Renal pelvis (tissue), 12 donors: Measurements from ENCODE around the gene RNASE12. TPM values are rescaled to one million over a fixed set of nuclear protein-coding genes. Genes with fewer than 3 reads are reported as not detected.
"Not testable (repeated sequence)": the region's sequence is repeated elsewhere in the genome, so short reads cannot be mapped to it uniquely, and the experiment has no call there.

Experiments
- DNase-seq: peaks from one replicate; pipeline ENCODE4 v3.0.0-alpha.2; 2013
- long read RNA-seq, 16 experiments: transcript quantifications; one replicate each; lab custom pipeline, GENCODE V29; 2026
- polyA plus RNA-seq, 3 donors: library from polyadenylated mRNA; unstranded; fragments of 120-200 nt; gene quantifications; one replicate each; pipeline ENCODE4 v1.2.1, GENCODE V29; 2013; ENCODE audit not compliant: insufficient read length in 3 of 3

Gene RNASE12, protein sequence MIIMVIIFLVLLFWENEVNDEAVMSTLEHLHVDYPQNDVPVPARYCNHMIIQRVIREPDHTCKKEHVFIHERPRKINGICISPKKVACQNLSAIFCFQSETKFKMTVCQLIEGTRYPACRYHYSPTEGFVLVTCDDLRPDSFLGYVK
- not detected for polyA plus RNA-seq
- long read RNA-seq, donor 1: 0 reads
- long read RNA-seq, donor 2: 0 reads
- long read RNA-seq, donor 3: 0 reads
- long read RNA-seq, donor 4: 0 reads
- long read RNA-seq, donor 5: 0 reads
- long read RNA-seq, donor 6: 0 reads
- long read RNA-seq, donor 7: 0 reads
- long read RNA-seq, donor 8: 0 reads
- long read RNA-seq, donor 9: 0 reads
- long read RNA-seq, donor 10: 0 reads
- long read RNA-seq, donor 11, partial matches to known transcripts: 0 of 1 reads
- long read RNA-seq, donor 11, other reads (novel, unspliced or antisense): 0 of 1 reads
- long read RNA-seq, donor 12: 0 reads
- long read RNA-seq, donor 13: 0 reads
- long read RNA-seq, donor 14: 0 reads
- long read RNA-seq, donor 15: 0 reads
- long read RNA-seq, donor 16: 0 reads

DNA sequence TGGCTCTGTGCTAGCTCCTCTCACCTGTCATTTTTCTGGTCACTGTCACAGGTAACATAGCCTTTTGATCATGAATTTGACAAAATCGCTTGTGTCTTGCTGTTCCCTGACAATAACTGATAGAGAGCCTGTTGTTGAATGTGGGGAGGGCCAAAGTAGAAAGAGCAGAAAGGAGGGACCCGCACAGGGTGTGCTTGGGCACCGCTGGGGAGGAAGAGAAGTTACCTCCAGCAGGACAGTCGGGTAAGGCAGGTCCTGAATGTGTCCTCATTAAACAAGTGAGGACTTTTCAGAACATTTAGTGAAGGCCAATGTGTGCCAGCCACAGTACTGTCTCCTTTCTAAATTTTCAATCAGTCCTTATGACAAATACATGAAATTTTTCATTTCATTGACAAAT is at the start of gene RNASE12:
RNASE12 (minus strand) TSS at position 142 of the 400 bp plus-strand sequence. CDS start 653 bp downstream, outside the sequence.
- DNase-seq: no peak

DNA sequence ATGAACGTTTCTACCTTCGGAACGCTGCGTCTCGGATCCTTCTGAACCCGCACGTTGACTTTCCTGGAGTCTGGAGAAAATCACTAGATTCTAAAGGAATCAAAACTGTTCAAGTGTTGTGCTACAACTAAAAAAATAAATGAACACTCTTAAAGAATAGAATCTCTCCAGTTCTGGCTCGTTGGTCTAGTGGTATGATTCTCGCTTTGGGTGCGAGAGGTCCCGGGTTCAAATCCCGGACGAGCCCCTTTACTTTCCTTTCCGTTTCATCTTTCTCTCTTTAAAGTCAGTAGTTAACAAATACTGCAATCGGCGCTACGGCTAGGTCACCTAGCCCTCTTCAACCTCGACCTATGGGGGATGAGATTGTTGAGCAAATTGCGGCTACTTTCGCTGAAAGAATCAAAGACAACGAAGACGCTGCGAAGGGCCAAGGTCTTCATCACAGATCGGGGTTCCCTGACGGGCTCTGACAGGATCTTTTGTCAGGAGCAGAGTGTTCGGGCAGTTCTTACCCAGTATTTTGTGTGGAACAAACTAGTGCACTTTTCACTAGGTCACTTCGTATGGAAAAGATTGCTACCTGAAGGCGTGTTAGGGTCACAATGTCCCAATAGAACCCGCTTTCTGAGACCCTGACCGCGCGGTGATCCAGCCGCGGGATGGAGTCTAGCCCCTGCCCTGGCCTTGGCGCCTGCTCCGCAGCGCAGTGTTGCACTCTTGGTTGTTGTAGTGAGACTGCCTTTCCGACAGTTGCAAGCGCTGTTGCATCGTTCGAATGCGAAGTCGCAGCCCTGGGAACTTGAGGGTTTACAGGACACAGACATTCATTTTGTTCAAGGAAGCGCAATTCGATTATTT is 41.9 kb upstream of the RNASE12 start:
- no peak for DNase-seq

DNA sequence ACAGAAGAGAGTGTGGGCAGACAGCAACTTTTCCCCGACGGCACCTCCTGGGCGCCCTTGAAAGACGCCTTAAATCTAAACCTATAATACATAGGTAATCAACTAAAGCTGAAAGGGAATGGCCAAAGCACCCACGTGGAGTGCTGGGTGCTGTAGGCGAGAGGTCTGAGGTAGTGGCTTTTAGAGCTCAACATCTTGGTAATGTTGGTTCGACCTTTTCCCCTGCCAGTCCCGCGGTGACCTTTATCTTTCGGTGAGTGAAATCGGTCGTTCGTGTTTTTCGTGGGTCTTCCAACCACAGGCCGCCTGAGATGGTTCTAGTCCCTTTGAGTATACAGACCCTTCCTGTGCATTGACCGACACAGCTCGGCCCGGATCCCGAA is 41.3 kb upstream of the RNASE12 start:
- DNase-seq: no peak

DNA sequence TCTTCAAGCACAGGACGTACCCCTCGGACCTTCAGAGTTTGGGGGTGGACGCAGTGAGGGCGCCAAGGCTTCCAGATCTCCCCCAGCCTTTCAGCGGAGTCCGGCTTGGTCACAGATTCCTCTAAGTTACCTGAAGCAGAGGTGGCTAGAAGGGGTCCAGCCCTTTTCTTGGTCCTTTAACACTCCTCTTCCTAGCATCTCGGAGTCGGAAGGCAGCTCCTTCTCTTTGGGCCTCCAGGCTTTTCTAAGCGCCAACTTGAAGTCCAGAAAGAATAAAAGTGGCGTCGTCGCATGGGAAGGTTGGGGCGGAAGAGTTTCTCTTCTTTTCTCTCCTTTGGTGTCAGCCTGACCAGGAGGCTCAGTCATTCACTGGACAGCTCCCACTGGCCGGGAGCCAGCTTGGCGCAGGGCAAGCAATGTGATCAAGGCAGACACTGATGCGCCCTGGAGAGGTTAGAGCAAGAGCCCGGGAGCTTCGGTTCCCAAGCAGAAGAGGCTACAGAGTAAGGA is 40.8 kb upstream of the RNASE12 start:
- no peak for DNase-seq

DNA sequence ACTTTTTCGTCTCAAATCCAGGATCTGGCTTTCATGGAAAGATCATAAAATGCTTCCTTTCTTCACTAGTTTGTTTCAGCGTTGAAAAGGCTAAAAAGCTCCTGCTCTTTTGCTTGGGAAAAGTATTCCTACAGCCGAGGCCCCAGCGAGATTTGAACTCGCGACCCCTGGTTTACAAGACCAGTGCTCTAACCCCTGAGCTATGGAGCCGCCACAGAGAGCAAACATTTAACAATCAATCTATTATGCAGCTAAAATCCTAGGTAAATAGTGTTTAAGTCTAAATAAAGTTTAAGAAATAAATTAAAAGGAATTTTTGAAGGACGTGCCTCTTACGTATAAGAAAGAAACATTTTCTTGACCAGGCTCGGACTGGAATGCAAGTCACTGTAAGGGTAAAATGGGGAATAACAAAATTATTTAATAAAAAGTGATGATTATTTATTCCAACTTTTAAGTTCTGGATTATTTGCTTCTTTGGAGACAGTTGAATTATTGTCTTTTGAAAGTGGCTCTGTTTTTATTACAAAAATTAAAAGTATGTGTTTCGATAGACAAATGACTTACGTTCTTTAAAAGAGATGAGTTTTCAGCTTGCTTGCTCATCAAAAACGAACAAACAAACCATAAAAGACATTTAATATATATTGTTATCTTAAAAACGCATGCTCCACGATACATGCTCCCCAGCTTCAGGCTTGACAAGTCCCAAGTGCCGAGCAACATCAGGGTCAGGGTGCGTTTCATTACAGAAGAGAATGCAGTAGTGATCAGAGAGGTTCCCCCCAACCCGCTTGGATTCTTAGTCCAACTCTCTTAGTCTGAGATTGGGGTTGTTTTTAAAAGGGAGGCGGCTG is 40.1 kb upstream of the RNASE12 start:
- no peak for DNase-seq

DNA sequence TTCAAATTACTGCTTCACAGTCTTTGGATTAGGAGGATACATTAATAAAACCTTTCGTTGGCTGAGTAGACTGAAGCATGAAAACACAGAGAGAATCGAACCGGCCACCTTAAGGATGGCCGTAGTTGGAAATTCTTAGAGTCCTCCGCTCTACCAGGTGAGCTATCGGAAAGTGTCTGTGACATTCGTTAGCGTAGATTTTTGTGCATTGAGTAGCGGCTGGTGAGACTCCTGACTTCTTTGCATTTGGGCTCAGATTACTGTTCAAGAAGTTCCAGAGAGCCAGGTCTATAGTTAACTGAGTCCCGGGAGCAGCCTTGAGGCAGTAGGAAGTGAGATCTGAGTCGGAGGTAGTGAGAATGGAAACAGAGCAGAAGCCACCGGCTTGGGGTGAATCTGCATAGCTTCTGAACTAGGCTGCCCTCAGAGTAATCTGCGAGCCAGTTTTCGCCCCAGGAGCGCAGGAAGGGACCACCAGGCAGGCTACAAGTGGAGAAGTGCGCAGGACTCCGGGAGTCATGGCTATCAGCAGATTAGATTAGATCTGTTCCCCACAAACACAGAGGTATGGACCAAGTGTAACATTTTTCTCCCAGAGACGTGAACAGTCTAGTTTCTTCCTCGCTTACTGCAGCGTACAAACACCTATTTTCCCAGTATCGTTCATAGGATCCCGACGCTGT is 39.3 kb upstream of the RNASE12 start:
- DNase-seq: no peak

DNA sequence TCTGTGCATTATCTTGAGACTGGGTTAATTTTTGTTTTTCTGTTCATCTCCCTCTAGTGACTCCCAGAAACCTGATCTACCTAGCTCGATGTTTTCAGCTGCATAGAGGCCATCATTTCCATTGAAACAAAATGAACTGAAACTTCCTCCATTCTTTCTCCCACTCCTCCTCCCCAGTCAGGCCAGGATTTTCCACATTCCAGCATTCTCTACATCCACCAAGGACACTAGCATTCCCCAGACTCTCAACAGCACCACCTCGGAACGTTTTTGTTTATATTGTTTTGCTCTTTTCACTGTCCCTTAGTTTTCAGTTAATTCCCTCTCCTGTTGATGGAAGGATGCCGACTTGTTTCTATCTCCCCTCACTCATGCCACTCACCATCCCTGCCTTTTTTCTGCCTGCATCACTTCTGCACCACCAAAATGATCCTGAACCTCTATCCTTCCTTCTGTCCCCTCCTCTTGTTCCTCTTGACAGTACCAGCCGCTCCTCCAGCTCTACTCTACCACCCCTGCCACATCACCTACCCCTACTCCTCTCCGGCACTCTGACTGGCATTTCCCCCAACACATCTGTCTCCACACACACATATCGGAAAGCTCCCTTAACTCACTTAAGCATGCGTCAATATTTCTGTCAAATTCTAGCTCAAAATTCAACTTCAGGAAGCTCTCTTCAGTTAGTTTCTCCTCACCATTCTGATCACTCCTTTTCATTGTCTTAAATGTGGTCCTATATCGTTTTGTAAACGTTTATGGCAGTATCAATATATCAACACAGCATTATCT is 37.1 kb upstream of the RNASE12 start:
- no peak for DNase-seq

DNA sequence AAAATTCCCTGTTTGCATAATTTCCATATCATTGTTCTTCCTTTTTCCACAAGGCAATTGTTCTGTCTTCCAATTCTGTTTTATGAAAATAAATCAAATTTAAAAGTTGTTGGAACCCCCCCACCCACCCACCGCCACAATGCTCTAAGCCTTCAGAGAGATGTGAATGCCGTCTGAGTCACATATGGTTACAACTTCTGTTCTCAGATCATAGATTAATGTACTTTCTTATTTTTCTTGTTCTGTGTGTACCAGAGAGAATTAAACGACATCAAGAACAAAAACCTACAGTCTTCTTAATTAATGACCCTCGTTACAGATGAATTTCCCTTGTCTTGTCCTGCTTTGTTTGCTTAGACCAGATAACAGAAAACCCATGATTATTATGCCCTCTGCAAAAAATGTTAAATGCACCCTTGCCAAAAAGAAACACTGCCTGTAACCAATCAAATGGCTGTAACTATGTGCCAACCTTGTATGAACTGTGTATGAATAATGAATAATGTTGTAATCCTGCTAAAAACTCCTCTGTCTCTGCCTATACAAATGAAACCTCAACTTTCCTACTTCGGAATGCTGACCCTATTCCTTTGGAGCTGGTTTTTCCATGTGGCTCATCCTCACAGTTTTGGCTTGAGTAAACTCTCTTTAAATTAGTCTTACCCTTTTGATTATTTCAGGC is 36.3 kb upstream of the RNASE12 start:
- DNase-seq: no peak

DNA sequence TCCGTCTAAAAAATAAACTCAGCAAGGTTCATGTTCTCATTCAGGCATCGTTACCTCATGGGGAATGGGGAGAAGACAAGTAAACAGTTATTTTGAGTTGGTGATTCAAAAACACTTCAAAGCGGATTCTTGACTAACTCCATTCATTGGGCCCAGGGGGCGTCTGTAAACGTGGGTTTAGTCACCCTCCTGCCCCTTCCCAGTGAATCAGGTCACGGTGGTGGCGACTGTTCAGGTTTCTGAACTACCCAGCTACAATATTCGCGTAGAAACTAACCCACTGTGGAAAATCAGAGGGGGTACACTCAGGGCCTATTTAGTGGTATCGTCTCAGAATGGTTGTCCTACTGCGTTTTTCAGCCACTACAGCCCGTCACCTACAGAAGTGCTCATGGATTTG is 35.1 kb upstream of the RNASE12 start:
- no peak for DNase-seq

DNA sequence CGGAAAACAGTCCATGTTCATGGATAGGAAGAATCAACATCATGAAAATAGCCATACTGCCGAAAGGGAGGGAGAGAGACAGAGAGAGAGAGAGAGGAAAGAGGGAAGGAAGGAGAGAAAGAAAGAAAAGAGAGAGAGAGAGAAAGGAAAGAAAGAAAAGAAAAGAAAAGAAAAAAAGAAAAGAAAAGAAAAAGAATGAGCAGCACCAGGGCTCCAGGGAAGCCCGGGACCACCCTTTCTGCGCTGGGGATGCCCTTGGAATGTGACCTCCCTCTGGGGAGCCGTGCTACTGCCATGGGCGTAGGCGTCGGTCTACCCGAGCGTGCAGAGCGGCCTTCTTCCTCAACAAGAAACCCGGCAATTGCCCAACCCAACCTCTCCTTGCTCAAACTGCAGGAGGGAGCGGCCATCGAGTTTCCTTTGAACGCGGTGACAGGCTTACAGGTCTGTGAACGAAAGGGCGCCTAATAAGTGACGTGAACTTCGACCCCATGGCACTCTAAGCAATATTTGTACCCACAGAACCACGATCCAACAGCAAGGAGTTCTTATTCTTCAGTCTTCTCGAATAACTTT is 33.4 kb upstream of the RNASE12 start:
- no peak for DNase-seq

DNA sequence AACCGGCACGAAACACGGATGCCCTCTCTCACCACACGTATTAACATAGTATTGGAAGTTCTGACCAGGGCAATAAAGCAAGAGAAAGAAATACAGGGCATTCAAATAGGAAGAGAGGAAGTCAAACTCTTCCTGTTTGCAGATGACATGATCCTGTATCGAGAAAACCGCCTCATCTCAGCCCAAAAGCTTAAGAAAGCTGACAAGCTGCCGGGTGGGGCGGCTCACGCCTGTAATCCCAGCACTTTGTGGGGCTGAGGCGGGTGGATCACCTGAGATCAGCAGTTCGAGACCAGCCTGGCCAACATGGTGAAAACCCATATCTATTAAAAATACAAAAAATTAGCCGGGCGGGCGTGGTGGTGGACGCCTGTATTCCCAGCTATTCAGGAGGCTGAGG is 32.6 kb upstream of the RNASE12 start:
- no peak for DNase-seq

DNA sequence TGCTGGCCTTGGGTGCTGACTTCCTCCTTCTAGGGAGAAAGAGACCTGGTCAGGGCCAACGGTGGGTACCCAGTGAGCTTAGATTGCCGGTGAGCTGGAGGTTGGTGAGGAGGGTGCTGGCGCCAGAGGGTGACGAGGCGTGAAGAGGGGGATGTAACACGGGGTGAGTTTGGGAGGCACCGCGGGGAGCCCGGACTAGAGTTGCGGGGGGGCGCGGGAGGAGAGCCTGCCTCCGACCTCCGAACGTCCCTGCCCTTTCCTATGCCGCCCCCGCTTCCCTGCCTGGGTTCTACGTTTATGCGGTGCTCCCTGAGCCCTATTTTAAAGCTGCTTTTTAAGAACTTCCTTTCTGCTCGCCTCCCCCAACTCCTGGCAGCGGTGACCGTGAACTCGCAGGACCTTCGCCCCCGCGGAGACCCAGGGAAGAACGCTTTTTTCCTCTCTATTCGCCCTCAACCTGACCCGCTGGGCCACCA is 31.7 kb upstream of the RNASE12 start:
- no peak for DNase-seq

DNA sequence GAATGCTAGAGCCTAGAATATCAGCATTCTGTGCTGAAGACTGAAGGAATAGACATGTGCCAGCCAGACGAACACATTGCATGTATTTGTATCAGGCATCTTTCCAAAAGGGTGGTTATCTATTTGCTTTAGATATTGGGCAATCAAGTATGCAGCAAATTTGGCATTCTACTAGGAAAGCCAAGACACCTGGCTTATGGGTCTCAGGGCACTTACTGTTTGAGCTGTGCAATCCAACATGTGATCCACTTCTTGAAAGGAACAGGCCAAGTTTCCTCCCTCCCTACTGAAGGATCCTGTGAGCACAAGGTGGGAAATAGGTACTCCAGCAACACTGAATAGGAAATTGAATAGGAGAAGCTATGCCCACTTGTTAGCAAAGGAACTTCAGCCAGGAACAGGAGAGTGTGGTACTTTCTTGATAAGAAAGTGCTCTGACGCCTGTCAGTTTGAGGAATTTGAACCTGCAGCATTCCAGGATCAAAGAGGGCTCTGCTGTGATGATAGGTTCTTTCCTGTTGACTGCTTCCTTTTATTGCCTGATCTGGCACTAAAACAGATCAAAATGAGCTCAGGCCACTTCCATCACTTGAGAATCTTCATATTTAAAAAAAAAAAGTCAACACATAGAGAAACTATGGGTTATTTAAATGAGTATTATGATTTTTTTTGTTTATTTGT is 29.8 kb upstream of the RNASE12 start:
- DNase-seq: no peak

DNA sequence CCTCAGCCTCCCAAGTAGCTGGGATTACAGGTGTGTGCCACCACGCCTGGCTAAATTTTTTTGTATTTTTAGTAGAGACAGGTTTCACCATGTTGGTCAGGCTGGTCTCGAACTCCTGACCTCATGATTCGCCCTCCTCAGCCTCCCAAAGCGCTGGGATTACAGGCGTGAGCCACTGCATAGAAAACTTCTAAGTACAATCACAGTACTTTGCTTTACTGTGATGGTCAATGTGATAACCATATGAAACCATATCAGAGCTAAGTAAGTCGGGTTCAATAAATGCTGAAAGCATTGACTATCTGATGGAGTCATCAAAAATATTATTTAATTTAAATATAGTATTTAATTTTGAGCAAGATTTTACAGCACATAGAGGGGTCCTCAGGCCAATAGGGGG is 28.5 kb upstream of the RNASE12 start:
- not testable (repeated sequence) for DNase-seq

DNA sequence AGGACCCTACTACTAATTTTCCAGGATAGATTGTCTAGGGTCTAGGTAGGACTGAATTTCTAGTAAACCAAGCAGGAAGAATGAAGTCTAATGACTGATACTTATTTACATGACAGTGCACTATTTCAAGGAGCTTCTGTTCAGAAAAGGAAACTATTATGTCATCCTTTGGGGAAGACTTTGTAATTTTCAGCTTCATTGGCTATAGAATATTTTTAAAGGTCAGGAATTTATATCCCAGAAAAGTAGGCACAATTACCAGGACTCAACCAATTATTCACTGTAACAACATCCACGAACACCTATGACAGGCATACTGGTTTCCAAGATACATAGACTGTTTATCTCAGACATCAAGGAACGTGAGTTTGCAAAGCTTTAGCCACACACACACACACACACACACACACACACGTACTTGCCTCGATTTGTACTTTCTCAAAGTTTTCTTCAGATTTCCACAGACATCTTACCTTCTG is 27.1 kb upstream of the RNASE12 start:
- no peak for DNase-seq

DNA sequence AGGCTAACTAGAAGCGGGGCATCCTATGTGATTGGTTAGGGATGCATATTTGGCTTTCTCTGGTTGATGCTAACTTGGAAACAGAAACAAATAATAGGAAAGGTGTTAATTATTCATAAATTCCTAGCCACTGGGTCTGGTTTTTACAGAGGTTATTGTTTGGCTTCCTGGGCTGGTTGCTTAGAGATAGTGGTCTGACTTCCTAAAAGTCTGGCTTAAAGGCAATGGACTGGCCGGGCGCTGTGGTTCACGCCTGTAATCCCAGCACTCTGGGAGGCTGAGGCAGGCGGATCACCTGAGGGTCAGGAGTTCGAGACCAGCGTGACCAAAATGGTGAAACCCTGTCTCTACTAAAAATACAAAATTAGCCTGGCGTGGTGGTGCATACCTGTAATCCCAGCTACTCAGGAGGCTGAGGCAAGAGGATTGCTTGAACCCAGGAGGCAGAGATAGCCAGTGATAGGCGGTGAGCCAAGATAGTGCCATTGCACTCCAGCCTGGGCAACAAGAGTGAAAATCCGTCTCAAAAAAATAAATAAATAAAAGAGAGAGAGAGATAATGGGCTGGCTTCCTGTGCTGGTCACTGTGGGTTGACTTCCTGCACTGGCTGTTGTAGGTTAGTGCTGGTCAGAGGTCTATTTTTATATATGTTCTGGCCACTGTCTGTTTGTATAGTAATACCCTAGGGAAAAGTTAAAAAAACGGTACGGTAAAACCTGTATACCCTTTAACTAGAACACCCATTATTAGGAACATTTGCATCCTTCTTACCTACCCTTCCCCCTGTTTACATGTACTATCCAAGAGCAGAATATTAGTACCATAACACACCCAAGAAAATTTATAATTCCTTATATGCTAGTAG is 26.2 kb upstream of the RNASE12 start:
- DNase-seq: no peak

DNA sequence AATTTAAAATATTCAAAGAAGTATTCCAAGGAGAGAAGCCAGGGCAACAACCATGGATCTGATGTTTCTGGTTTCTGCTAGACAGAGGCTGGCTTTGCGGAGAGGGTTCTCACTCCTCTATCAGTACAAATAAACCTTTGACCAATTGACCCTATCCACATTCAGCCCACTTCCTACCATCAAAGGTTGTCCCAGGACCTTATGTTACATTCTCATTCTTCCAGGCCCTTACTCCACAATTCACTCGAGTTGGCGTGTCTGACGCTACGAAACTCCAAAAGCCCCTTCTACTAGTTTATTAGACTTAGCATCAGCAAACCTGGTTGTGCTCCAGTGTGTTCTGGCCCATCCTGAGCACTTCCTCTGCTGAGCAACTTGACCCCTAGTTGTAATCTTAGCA is 24.8 kb upstream of the RNASE12 start:
- no peak for DNase-seq
